ENCODE data around the gene CES4A.
A peak's percentile ranks its signal among the peaks of the same experiment; 100 is the strongest.
"Not testable (repeated sequence)": the region's sequence is repeated elsewhere in the genome, so short reads cannot be mapped to it uniquely, and the experiment has no call there.

The CES4A gene

GRCh38 chr16:66988197-66988788, at the start of gene CES4A:
Gene CES4A (plus strand): TSS chr16:66988589. CDS start chr16:66988773, 184 bp downstream.
- DNase-seq (ENCODE audit: low read depth): no peak

- DNase-seq (ENCODE audit: low read depth): no peak
Measured at GRCh38 chr16:66939366-66939765, 49.0 kb upstream of the CES4A start.

- DNase-seq (ENCODE audit: low read depth): no peak
Measured at GRCh38 chr16:66940236-66940635, 48.2 kb upstream of the CES4A start.

GRCh38 chr16:66942981-66943380, 45.4 kb upstream of the CES4A start:
- no peak for DNase-seq (ENCODE audit: low read depth)

GRCh38 chr16:66943426-66944053, 44.8 kb upstream of the CES4A start:
- DNase-seq (ENCODE audit: low read depth): no peak

- DNase-seq (ENCODE audit: low read depth): no peak
Measured at GRCh38 chr16:66944054-66944441, 44.3 kb upstream of the CES4A start.

GRCh38 chr16:66944971-66945370, 43.4 kb upstream of the CES4A start:
- DNase-seq (ENCODE audit: low read depth): not testable (repeated sequence)

- DNase-seq (ENCODE audit: low read depth): no peak
Measured at GRCh38 chr16:66945939-66946338, 42.5 kb upstream of the CES4A start.

- DNase-seq (ENCODE audit: low read depth): no peak
Measured at GRCh38 chr16:66946541-66946940, 41.8 kb upstream of the CES4A start.

GRCh38 chr16:66946974-66947301, 41.5 kb upstream of the CES4A start:
- DNase-seq (ENCODE audit: low read depth): no peak

- DNase-seq (ENCODE audit: low read depth): no peak
Measured at GRCh38 chr16:66947302-66948065, 40.9 kb upstream of the CES4A start.

- no peak for DNase-seq (ENCODE audit: low read depth)
Measured at GRCh38 chr16:66948134-66948836, 40.1 kb upstream of the CES4A start.

GRCh38 chr16:66948837-66949225, 39.6 kb upstream of the CES4A start:
- no peak for DNase-seq (ENCODE audit: low read depth)

- DNase-seq (ENCODE audit: low read depth): no peak
Measured at GRCh38 chr16:66949472-66949871, 38.9 kb upstream of the CES4A start.

GRCh38 chr16:66950437-66950836, 38.0 kb upstream of the CES4A start:
- no peak for DNase-seq (ENCODE audit: low read depth)

- DNase-seq (ENCODE audit: low read depth): no peak
Measured at GRCh38 chr16:66950971-66951790, 37.2 kb upstream of the CES4A start.

- DNase-seq (ENCODE audit: low read depth): no peak
Measured at GRCh38 chr16:66952430-66953110, 35.8 kb upstream of the CES4A start.

- DNase-seq (ENCODE audit: low read depth): no peak
Measured at GRCh38 chr16:66953462-66954096, 34.8 kb upstream of the CES4A start.

- peak; percentile 26 for DNase-seq (ENCODE audit: low read depth)
Measured at GRCh38 chr16:66954097-66954659, 34.2 kb upstream of the CES4A start.

GRCh38 chr16:66955363-66956153, 32.8 kb upstream of the CES4A start:
- DNase-seq (ENCODE audit: low read depth): not testable (repeated sequence)
